ENCODE measurements around the gene SYCP3. TPM values are rescaled to one million over a fixed set of nuclear protein-coding genes. Genes with fewer than 3 reads are reported as not detected.

Gene SYCP3
- total RNA-seq, 4 donors from 2014 or later: 0.60 TPM; not detected in 3

DNA sequence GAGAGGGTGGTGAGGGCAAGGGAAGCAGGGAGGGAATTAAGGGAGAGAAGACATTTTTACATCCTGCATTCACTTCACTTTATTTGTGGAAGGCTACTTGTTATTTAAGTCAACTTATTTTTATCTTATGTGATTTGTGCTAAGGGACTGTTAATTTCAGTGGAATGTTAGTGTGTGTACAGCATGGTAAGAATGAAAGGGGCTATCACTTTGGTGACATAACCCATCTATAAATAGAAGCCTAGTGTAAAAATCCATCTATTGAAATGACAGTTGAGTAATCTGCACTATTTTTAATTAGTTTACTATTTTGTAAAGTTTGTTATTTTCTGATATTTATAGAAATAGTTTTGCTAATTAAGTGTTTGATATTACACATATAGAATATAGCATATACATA, 58.6 kb downstream of the SYCP3 start:
- Histone ChIP-seq H3K4me1 (peaks cover 0 to 23% (median 2%) of the 10 kb centered on the region in 4 donors), H3K9me3 (no peaks in the 10 kb centered on the region), H3K27ac (no peak overlapping the region), H3K36me3 (no peaks in the 10 kb centered on the region), H3K27me3 (no peaks in the 10 kb centered on the region), H3K4me3 (no peak overlapping the region)
- DNase-seq (ENCODE audit: low spot score in 2 of 2): no peak
- TF ChIP-seq, protein P1, sequence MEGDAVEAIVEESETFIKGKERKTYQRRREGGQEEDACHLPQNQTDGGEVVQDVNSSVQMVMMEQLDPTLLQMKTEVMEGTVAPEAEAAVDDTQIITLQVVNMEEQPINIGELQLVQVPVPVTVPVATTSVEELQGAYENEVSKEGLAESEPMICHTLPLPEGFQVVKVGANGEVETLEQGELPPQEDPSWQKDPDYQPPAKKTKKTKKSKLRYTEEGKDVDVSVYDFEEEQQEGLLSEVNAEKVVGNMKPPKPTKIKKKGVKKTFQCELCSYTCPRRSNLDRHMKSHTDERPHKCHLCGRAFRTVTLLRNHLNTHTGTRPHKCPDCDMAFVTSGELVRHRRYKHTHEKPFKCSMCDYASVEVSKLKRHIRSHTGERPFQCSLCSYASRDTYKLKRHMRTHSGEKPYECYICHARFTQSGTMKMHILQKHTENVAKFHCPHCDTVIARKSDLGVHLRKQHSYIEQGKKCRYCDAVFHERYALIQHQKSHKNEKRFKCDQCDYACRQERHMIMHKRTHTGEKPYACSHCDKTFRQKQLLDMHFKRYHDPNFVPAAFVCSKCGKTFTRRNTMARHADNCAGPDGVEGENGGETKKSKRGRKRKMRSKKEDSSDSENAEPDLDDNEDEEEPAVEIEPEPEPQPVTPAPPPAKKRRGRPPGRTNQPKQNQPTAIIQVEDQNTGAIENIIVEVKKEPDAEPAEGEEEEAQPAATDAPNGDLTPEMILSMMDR (IDR thresholded peaks at IDR 0.05): no peak
- no peak for TF ChIP-seq POLR2A (IDR thresholded peaks at IDR 0.05)
- TF ChIP-seq EP300 (IDR thresholded peaks at IDR 0.05): no peak

DNA sequence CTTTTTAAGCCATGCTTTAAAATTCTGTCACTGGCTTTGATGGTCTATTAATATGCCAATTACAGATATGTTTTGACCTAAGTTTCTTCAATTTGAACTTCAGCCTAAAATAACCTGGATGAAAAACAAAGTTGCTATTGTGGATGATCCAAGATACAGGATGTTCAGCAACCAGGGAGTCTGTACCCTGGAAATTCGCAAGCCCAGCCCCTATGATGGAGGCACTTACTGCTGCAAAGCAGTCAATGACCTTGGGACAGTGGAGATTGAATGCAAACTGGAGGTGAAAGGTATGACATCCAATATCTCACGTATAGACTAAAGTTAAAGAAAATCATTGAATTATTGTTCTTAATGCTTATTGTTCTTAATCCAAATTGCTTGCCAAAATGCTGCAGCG, 59.0 kb downstream of the SYCP3 start:
- TF ChIP-seq, protein P1 (IDR thresholded peaks at IDR 0.05): no peak
- TF ChIP-seq EP300 (IDR thresholded peaks at IDR 0.05) (no peak), POLR2A (IDR thresholded peaks at IDR 0.05) (no peak)
- Histone ChIP-seq H3K9me3 (no peaks in the 10 kb centered on the region), H3K27me3 (no peaks in the 10 kb centered on the region), H3K4me1 (peaks cover 0 to 19% (median 0%) of the 10 kb centered on the region in 4 donors), H3K4me3 (no peak overlapping the region), H3K27ac (peak overlapping the region in 1 of 4 donors; percentile 22), H3K36me3 (no peaks in the 10 kb centered on the region)
- peak in 1 of 2 donors; percentile 28 for DNase-seq (ENCODE audit: low spot score in 2 of 2)
- 42 to 52% methylated on average over 3 of the region's 3 CpGs for WGBS, 2 donors

Small RNA genes lying within 50 kb of the gene (small RNA-seq; reads per million reads assigned to genes)
- gene RNA5SP368 (not detected), gene RNU6-101P (not detected), gene RNY1P16 (not detected)

Other genes with a start within 250 kb of the SYCP3 start
- 1 to 10 TPM in 1 of 4 donors, under 1 TPM in 3; under 0.01 to 1.5 (median 0.60) TPM for gene MYBPC1, start 144.5 kb downstream of the SYCP3 start, total RNA-seq
- 100 to 1,000 TPM; 160 to 272 (median 228) TPM for gene CHPT1, start 41.8 kb downstream of the SYCP3 start, total RNA-seq
- 10 to 100 TPM; 18.0 to 36.3 (median 32.5) TPM for gene GNPTAB, start 91.5 kb upstream of the SYCP3 start, total RNA-seq
- 10 to 100 TPM; 14.4 to 23.1 (median 17.8) TPM for gene DRAM1, start 138.1 kb upstream of the SYCP3 start, total RNA-seq

Measured in tibial nerve (tissue), 4 donors.